PFSK-1 (cell line): ENCODE measurements around the gene DNAJA2.

Experiments used
- POLR2AphosphoS5 ChIP-seq: IDR thresholded peaks from 2 replicates; pipeline ENCODE4 v1.6.1; 2012; ENCODE audit warnings: low read depth, mild to moderate bottlenecking, control low read depth, low read length, moderate library complexity
- SIN3A ChIP-seq: IDR thresholded peaks from 2 replicates; pipeline ENCODE4 v1.6.1; 2012; ENCODE audit warnings: mild to moderate bottlenecking, low read length, moderate library complexity, borderline replicate concordance; ENCODE audit not compliant: insufficient read depth
- TAF1 ChIP-seq: IDR thresholded peaks from 2 replicates; pipeline ENCODE4 v1.6.1; 2012; ENCODE audit warnings: low read length, control low read depth, borderline replicate concordance; ENCODE audit not compliant: insufficient read depth
- TF ChIP-seq, protein P1 (sequence below), 2 experiments: IDR thresholded peaks; 2 replicates each; pipeline versions ENCODE4 v1.6.1 to v1.8.0; 2011 to 2012; ENCODE audit warnings: low read depth in 2 of 2, low read length in 2 of 2, control low read depth in 1 of 2, inconsistent platforms in 1 of 2, mild to moderate bottlenecking in 1 of 2, moderate library complexity in 1 of 2; ENCODE audit not compliant: insufficient read depth in 1 of 2

DNA sequence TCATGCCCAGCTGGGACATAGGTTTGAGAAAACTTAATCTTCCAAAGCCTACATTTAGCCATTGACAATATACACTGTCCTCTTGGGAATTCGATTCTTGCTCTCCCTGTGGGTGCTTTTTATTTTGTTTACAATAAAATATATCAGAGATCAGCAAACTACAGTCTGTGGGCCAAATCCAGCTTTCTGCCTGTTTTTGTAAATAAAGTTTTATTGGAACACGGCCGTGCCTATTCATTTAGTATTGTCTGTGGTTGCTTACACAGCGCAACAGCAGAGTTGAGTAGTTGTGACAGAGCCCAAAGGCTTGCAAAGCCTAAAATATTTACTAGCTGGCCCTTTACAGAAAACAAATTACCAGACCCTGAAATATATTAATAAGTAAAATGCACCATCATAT is 39.7 kb upstream of the DNAJA2 start:
- TF ChIP-seq POLR2AphosphoS5: no peak
- no peak for TF ChIP-seq TAF1
- TF ChIP-seq, protein P1, sequence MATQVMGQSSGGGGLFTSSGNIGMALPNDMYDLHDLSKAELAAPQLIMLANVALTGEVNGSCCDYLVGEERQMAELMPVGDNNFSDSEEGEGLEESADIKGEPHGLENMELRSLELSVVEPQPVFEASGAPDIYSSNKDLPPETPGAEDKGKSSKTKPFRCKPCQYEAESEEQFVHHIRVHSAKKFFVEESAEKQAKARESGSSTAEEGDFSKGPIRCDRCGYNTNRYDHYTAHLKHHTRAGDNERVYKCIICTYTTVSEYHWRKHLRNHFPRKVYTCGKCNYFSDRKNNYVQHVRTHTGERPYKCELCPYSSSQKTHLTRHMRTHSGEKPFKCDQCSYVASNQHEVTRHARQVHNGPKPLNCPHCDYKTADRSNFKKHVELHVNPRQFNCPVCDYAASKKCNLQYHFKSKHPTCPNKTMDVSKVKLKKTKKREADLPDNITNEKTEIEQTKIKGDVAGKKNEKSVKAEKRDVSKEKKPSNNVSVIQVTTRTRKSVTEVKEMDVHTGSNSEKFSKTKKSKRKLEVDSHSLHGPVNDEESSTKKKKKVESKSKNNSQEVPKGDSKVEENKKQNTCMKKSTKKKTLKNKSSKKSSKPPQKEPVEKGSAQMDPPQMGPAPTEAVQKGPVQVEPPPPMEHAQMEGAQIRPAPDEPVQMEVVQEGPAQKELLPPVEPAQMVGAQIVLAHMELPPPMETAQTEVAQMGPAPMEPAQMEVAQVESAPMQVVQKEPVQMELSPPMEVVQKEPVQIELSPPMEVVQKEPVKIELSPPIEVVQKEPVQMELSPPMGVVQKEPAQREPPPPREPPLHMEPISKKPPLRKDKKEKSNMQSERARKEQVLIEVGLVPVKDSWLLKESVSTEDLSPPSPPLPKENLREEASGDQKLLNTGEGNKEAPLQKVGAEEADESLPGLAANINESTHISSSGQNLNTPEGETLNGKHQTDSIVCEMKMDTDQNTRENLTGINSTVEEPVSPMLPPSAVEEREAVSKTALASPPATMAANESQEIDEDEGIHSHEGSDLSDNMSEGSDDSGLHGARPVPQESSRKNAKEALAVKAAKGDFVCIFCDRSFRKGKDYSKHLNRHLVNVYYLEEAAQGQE (IDR thresholded peaks at IDR 0.05; ENCODE audit: insufficient read depth in 1 of 2, low read depth in 2 of 2, low read length in 2 of 2): no peak
- no peak for TF ChIP-seq SIN3A
